ENCODE data around the gene DSE.
"Not testable (repeated sequence)": the region's sequence is repeated elsewhere in the genome, so short reads cannot be mapped to it uniquely, and the experiment has no call there.

The DSE gene

DNA sequence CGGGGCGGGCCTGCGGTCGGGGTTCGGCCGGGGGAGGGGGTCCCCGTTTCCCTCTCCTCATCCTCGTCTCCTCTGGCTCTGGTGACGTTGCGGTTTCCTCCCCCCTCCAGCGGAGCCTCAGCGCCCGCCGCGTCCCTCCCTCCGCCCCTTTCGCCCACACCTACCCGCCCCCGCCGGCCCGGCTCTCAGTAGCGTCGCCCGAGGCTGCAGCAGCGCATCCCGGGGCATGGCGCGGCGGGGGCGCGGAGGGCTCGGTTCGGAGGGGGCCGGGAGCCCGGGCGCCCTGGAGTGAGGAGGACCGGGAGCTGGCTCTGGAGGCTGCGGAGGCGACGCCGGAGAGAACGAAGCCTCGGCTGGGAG is at the start of gene DSE:
Gene DSE (plus strand): TSS at position 188 of the 360 bp plus-strand sequence. CDS start 28,304 bp downstream, outside the sequence.
- DNase-seq (ENCODE audit: low spot score) = peak; percentile 69

DNA sequence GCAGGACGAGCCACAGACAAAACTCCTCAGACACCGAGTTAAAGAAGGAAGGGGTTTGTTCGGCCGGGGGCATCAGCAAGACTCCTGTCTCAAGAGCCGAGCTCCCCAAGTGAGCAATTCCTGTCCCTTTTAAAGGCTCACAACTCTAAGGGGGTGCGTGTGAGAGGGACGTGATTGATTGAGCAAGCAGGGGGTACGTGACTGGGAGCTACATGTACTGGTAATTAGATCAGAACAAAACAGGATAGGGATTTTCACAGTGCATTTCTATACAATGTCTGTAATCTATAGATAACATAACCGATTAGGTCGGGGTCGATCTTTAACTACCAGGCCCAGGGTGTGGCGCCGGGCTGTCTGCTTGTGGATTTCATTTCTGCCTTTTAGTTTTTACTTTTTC is 48.8 kb upstream of the DSE start:
- not testable (repeated sequence) for DNase-seq (ENCODE audit: low spot score)

DNA sequence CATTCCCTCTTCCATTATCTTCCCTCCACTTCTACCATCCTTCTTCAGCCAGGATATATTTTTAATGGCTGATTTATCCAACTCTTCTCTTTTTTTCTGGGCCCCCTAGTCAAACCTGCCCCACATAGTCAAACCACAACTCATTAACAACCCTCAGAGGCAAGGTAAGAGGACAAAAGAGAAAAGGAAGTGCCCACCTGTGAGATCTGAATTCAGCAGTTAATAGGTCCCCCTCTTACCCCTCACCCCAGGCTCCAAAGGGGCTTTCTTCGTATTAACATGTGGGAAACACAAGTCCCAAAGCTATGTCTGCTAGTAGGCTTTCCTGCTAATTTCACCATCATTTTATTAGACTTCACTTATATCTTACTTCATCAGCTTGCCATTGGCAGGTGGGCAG is 46.9 kb upstream of the DSE start:
- no peak for DNase-seq (ENCODE audit: low spot score)

DNA sequence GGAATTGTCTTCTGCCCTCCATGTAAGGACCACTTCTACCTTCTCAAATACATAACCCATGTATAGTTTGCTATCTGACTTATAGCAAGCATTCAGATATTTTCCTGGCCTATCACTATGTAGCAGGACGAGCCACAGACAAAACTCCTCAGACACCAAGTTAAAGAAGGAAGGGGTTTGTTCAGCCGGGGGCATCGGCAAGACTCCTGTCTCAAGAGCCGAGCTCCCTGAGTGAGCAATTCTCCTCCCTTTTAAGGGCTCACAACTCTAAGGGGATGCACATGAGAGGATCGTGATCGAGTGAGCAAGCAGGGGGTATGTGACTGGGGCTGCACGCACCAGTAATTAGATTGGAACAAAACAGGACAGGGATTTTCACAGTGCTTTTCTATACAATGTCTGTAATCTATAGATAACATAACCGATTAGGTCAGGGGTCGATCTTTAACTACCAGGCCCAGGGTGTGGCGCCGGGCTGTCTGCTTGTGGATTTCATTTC is 45.1 kb upstream of the DSE start:
- DNase-seq (ENCODE audit: low spot score) = not testable (repeated sequence)

DNA sequence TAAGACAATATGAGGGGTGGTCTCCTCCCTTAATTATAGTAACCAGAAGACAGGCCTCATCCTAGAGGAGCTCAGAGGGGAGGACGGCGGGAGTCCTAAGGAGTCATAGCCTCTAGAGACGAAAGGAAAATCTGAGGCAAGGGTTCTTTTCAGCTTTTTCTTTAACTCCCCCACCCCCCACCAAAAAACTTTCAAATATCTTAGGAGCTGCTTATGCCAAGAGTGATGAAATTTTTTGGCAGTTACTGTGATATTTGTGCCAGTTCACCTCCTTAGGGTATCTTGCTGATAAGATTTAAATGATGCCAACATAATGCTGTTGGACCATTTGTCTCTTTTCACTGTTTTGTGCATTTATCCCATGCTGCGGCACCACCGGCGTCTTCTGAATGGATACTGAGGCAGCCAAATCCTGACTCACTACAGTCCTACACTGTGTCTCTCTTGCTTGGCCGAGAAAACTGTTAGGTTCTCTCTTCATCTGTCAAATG is 44.5 kb upstream of the DSE start:
- no peak for DNase-seq (ENCODE audit: low spot score)

DNA sequence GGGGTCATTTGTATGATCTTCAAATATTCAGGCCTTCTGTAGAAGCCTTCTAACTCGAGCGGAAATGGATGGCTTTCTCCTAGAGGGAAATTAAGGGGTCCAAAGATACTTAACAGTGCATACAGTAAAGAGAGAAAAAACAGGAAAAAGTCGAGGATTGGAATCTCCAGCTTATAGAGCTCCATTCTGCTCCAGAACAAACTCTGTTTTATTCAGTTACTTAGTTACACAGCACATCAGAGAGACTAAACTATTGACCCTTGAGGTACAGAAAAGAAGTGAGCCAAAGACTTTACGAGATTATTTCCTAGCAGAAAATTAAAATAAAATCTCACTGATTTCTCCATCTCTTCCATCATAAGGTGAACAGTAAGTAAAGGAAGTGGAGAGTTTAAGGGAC is 43.8 kb upstream of the DSE start:
- no peak for DNase-seq (ENCODE audit: low spot score)

DNA sequence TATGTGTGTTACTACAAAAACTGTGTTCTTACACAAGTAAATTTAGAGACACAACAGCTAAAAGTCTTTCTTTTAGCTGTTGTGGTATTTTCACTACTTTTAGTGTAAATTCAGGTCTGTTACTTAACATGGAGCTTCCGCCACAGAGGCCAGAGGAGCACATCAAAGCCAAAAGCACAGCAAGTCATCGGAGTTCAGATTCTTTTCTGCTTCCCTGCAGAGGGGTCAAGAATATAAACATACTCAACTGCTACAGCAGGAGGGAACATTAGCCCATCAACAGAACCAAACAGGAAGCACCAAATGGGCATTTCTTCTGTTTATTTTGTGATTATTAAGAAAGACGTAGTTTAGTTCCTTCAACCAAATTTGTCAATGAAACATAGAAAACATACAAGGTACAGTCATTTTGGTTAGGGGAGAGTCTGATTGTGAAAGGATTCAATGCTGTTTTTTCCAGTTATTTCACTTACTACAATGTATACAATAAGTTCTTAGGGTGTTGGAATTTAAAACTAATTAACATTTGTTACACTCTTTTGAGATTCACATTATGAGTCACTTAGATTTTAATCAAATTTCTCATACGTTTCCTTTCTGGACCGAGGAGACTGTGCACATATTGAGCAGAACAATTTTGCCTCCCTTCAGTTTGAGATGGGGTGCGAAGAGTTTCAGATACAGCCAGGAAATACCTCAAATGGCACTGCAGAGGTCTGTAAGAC is 42.8 kb upstream of the DSE start:
- DNase-seq (ENCODE audit: low spot score) = no peak

DNA sequence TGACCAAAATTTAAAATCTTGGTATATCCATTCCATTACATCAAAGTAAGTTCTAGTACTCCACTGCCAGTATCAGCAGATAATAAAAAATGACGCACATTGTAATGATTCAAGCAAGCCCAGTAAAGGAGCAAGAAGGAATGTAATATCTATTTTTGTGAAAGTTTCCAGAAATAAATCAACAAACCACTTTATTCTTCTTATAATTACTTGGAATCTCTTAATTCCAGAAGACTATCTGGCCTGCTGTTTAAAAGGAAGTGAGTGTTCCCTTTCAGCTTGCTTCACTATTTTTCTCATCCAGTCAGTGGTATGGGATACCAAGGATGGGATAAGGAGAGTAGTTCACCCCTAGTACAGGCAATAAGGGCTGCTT is 42.2 kb upstream of the DSE start:
- DNase-seq (ENCODE audit: low spot score) = no peak

DNA sequence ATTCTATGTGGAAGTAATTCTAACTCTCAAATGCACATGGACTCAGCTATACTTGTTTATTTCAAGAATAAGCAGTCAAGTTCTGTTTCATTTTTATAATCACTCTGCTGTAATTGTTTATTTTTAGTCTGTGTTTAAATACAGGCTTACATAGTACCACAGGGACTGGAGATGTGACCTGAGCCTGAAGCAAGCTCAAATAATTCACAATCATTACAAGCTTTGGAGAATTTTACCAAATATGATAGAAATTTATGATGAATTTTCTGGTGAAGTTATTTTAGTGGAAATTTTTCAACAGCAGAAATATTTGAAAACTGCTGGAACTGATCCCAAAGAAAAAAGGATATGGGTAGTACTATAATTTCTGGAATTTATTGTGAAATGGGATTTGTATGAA is 41.6 kb upstream of the DSE start:
- no peak for DNase-seq (ENCODE audit: low spot score)

DNA sequence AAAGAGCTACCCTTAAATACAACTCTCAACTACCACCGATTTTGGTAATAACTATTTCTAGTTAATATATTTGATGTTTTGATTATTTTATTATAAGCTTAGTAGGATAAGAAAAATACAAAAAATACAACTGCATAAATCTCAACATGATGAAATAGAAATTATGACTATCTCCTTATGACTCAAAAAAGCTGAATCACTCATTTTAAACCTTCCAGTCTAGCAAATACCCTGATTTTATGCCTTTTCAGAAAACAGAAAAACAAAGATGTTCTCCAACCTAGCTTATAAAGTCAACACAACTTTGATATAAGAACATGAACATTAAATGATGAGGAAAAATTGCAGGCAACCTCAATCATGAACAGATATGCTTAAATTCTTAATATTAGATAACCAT is 40.2 kb upstream of the DSE start:
- DNase-seq (ENCODE audit: low spot score) = no peak

DNA sequence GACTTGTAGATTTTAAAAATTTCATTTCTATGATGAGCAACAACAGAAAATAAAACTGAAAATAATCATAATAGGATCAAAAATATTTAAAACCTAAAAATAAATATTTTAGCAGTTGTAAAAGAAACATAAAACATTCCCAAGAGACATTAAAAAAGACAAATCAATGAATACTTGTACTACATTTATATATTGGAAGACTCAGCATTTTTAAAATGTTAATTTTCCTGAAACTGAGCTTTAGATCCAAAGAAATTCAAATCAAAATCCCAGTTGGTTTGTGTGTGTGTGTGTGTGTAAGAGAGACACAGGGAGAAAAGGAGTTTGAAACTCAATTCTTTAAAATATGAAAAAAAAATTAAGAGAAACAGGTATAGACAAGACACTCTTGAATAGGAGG is 38.7 kb upstream of the DSE start:
- DNase-seq (ENCODE audit: low spot score) = no peak

DNA sequence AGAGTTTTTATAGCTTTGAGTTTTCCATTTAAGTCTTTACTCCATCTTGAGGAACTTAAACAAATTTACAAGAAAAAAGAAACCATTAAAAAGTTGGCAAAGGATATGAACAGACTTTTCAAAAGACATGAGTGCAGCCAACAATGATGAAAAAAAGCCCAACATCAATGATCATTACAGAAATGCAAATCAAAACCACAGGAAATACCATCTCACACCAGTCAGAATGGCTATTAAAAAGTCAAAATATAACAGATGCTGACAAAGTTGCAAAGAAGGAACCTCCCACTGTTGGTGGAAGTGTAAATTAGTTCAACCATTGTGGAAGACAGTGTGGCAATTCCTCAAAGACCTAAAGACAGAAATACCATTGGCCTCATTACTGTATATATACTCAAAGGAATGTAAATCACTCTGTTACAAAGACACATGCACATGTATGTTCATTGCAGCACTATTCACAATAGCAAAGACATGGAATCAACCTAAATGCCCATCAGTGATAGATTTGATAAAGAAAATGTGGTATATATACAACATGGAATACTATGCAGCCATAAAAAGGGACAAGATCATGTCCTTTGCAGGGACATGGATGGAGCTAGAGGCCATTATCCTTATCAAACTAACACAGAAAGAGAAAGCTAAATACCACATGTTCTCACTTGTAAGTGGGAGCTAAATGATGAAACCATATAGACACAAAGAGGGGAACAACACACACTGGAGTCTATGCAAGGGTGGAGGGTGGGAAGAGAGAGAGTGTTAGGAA is 35.9 kb upstream of the DSE start:
- DNase-seq (ENCODE audit: low spot score) = not testable (repeated sequence)

DNA sequence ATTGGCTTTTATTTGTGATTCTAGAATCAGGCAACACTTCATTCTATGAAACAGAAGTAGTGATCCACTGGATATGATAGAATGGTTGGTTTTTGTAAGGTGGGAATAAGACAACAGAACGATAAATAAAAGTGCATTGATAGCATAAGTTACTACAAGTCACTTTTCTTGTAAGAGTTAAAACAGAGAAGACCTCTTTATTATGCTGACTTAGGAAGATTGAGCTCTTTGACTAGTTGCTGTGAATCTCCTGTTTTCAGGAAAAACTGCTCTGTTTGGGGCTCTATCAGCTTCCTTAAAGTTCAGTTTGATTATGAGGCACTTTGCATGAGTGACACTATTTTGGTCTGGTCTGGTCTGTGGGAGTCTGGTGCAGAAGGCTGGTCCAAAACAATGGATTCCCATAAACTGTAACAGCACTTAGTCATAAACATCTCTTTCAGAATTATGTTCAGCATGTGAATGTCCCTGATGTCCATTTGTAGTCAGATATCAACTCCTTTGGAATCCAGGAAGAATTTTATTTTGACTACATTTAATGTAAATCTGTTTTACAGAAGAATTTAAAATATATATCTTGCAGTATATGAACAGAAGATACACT is 35.0 kb upstream of the DSE start:
- no peak for DNase-seq (ENCODE audit: low spot score)

DNA sequence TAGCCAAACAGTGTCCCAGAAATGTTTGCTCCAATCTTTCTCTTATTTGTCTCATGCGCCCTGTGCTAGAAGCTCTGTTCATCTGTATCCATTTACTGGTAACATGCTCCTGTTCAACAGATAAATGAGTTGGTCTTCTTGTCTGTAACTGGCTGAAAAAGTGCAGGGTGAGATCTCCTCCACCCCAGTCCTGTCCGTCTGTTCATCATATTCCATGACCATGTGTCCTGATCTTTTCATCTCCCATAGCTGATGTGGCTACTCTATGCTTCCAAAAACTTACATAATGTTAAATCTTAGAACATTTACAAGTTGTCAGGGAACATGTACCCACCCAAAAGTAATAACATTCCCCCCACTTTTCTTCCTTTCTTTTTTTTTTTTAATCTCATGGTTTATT is 31.8 kb upstream of the DSE start:
- DNase-seq (ENCODE audit: low spot score) = no peak

DNA sequence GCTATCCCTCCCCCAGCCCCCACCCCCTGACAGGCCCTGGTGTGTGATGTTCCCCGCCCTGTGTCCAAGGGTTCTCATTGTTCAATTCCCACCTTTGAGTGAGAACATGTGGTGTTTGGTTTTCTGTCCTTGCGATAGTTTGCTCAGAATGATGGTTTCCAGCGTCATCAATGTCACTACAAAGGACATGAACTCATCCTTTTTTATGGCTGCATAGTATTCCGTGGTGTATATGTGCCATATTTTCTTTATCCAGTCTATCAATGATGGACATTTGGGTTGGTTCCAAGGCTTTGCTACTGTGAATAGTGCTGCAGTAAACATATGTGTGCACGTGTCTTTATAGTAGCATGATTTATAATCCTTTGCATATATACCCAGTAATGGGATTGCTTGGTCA is 30.1 kb upstream of the DSE start:
- DNase-seq (ENCODE audit: low spot score) = not testable (repeated sequence)

DNA sequence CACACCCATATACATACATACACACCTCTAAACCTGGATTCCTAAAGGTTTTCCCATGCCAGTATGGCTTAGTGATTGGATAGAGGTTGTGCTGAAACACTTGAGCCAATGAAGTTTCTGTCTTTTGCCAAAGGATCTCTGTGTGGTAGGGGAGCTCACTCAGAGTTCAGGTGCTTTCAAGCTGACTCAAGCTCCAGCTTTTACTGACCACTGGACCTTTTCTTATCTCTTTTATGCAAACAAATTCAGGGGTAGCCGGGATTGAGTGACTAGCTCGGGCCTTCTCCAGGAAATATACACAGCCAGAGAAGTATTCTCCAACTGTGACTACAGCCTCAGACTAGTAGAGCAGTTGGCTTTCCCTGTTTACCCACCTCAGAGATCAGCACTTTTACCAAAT is 21.5 kb upstream of the DSE start:
- DNase-seq (ENCODE audit: low spot score) = no peak

DNA sequence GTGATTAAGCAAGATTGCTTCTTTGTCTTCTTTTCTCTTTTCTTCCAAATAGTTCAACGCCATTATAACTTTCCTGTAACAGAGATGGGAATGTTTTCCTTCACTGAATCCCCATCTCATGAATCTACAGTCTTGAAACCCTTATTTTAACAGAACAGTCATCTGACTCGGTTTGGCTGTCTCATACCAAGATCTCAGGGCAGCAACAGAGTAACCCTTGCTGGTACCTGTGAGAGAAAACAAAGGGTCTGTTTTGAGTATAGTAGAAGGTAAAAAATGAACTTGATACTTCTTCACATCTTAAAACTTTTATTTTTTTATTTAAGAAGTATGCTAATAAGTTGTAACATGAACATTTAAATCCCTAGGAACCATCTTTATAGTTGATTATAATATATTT is 19.6 kb upstream of the DSE start:
- DNase-seq (ENCODE audit: low spot score) = no peak

DNA sequence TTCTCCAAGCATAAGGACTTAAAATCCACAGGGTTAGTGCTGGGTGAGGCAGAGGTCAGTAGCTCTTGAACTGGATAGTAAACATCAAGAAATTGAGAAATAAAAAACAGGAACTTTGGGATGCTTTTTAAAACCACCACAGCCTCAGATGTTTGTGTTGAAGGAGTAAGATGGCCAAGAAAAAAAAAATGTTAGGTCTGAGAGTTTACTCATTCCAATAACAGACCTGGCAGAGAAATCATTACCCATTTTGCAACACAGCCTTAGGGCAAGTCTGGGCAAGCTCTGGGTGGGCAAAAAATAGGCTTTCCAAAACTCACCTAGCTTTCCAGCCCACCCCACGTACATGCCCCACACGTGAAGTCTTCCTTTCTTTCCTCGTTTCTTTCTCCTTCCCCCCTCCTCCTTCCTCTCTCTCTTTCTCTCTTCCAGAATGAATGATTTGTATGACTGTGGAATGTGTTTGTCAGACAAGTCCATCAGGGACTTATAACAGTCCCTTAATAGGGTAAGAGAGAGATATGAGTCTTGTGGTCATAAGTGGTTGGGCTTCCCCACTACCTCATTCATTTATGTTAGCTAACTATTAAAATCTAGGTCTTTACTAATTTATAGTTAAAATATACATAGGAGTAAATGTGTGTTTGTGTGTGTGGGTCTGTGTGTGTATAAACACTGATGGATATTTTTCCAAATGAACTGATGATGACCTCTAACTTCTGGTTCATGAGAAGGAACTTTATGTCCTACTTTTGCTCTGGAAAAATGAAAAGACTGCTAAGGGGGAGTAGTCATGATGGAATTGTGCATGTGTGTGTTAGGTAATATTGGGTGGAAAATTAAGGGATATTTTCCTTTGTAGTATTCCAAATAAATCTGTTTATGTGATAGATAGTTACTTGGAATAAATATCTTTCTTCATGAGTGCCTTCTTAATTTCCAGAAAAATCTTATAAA is 18.0 kb upstream of the DSE start:
- no peak for DNase-seq (ENCODE audit: low spot score)

DNA sequence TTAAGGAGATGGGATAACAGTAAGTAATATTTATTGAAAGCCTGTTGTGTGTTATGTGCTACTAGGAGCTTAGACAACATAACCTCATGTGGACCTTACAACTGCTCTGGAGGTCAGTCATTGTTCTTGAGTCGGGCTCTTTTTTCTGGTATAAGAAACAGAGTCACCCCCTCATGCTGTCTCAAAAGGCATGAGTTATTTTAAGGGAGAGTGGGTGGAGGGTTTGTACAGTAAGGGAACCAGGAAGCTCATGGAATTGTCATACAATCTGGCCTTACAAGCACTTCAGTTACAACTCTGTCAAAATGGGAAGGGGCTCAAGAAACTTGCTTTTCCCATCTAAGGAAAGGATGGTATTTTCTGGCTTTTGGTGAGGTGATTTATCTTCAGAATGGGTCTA is 16.5 kb upstream of the DSE start:
- no peak for DNase-seq (ENCODE audit: low spot score)

DNA sequence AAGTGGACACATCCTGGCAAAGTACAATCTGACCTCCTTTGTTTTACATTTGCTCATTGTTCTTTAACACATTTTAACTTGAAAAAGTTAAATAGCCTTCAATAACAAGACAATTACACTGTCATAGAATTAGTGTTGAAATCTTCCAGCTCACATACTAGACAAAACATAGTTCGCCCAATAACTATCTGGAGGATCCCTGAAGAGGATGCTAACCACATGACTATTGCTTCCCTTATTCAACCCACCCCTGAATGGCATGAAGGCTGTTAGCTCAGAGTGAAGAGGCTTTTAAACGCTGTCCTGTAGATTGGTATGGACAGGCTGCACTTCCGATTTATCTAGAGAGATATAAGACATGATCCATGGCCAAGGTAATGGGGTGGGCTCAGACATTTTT is 15.0 kb upstream of the DSE start:
- no peak for DNase-seq (ENCODE audit: low spot score)

DNA sequence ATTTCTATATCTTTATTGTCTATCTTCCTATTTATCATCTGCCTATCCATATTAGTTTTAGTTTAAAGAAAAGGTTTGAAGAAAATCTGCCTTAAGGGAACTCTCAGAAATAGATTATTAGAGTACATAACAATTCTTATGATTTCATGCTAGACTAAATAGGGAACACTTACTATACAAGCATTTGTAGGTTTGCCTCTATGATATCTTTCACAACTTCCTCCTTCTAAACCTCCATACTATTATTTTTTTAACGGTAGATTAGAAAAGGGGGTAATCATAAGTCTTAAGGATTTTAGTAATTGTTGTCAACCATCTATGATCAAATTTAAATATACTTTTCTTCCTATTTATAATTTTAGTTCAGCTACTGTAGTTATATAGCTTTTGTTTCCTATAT is 11.6 kb upstream of the DSE start:
- no peak for DNase-seq (ENCODE audit: low spot score)

DNA sequence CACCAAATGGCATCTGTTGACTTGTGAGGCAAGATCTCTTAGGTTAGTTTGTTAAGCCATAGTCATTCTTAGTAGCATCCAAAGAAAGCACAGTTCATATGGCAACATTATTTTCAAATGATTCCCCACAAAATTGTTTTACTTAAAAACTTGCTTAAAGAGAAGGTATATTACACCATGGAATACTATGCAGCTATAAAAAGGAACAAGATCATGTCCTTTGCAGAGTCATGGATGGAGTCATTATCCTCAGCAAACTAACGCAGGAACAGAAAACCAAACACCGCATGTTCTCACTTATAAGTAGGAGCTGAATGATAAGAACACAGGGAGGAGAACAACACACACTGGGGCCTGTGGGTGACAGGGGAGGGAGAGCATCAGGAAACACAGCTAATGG is 10.9 kb upstream of the DSE start:
- DNase-seq (ENCODE audit: low spot score) = no peak

Measured in putamen (tissue), 1 donor.